Transverse colon (tissue), 4 donors: ENCODE results near the gene PROCA1. TPM values are rescaled to one million over a fixed set of nuclear protein-coding genes. Genes with fewer than 3 reads are reported as not detected.

Experiments
- DNase-seq: peaks from one replicate; pipeline ENCODE4 v3.0.0-alpha.2; 2019
- H3K27ac ChIP-seq, 4 donors: fragments of 200-600 bp; sonication (generic); 2 replicates each; pipeline ENCODE4 v1.5.1; 2016 to 2018; ENCODE audit warnings: inconsistent platforms in 4 of 4
- H3K27me3 ChIP-seq: fragments of 200-600 bp; sonication (generic); 2 replicates; pipeline ENCODE4 v1.5.1; 2017; ENCODE audit warnings: inconsistent platforms
- H3K36me3 ChIP-seq, 4 donors: fragments of 200-600 bp; sonication (generic); 2 replicates each; pipeline ENCODE4 v1.5.1; 2017 to 2019; ENCODE audit warnings: inconsistent platforms in 4 of 4
- H3K4me1 ChIP-seq, 4 donors: fragments of 200-600 bp; sonication (generic); 2 replicates each; pipeline ENCODE4 v1.5.1; 2017 to 2020; ENCODE audit warnings: inconsistent platforms in 4 of 4
- H3K4me3 ChIP-seq, 4 donors: fragments of 200-600 bp; sonication (generic); 1 replicate in 1 of 4; 2 replicates in 3 of 4; pipeline versions ENCODE4 v1.5.1 to v1.6.1; 2017 to 2019; ENCODE audit warnings: inconsistent platforms in 4 of 4
- H3K9me3 ChIP-seq, 2 donors: fragments of 200-600 bp; sonication (generic); 2 replicates each; pipeline ENCODE4 v1.5.1; 2017 to 2019; ENCODE audit warnings: inconsistent platforms in 2 of 2
- EP300 ChIP-seq: sonication (generic); formaldehyde crosslinking; IDR thresholded peaks from one replicate; pipeline ENCODE4 v1.6.1; 2017; ENCODE audit warnings: antibody characterized with exemption, low read depth
- POLR2A ChIP-seq: fragments of 450-650 bp; IDR thresholded peaks from one replicate; pipeline ENCODE4 v1.6.1; 2016; ENCODE audit warnings: antibody characterized with exemption, mild to moderate bottlenecking, moderate library complexity
- POLR2AphosphoS5 ChIP-seq, 3 donors: sonication (generic); formaldehyde crosslinking; IDR thresholded peaks; one replicate each; pipeline ENCODE4 v1.6.1; 2016; ENCODE audit warnings: antibody characterized with exemption in 3 of 3
- WGBS, 2 donors: methylation state at CpG; one replicate each; pipeline ENCODE4 v1.1.5; 2018; ENCODE audit warnings: low coverage in 1 of 2; 5-methylcytosine and 5-hydroxymethylcytosine counted together
- in situ Hi-C, 4 donors: fragments of 200-750 bp; cut with MboI; loops; one replicate each; pipeline versions ENCODE4 v1.15.0 to v1.15.1; 2017; ENCODE audit warnings: low sequenced_read_pairs in 3 of 4, low pct_ligation_motif_present in 1 of 4, low pct_unique_long_range_greater_than_20kb in 1 of 4
- intact Hi-C: fragments of 100-400 bp; cut with DNase I; formaldehyde crosslinking; loops from one replicate; pipeline ENCODE4 v1.15.1; 2023; ENCODE audit warnings: low total_unique reads
- total RNA-seq, 4 donors: library from RNA; depleted of rRNA; stranded (reverse); fragments of >200 nt; gene quantifications; one replicate each; pipeline ENCODE4 v1.1.0, GENCODE V29; 2016
- TF ChIP-seq, protein P1 (sequence below), 5 experiments: fragments of 200-600 bp in 3 of 5; fragments of 450-650 bp in 2 of 5; sonication (generic) in 3 of 5; IDR thresholded peaks; 1 replicate in 2 of 5; 2 replicates in 3 of 5; pipeline ENCODE4 v1.5.1; 2016 to 2017; ENCODE audit warnings: antibody characterized with exemption in 5 of 5, inconsistent platforms in 3 of 5, mild to moderate bottlenecking in 2 of 5, moderate library complexity in 1 of 5

PROCA1 gene
- total RNA-seq, 4 donors from 2014 or later = 0.96 to 2.9 (median 1.4) TPM; not detected in 1

GRCh38 chr17:28728364-28729200 lies 16.9 kb upstream of the PROCA1 start, which contains the start of gene NEK8:
Gene NEK8 (plus strand): TSS chr17:28728788. CDS start chr17:28728814, 26 bp downstream.
- no peaks in the 10 kb centered on the region for H3K27me3 ChIP-seq
- 0% methylated on average over 4 to 63 of the region's 64 CpGs for WGBS, 2 donors
- peak; percentile 99 for DNase-seq
- in situ Hi-C loops = no loop called here
- H3K36me3 ChIP-seq = peaks cover 0 to 11% (median 1%) of the 10 kb centered on the region in 4 donors
- H3K4me3 ChIP-seq = peak within 1 kb of the TSS; percentile 60 to 77 (median 64)
- H3K27ac ChIP-seq = peak within 1 kb of the TSS; percentile 97 to 98 (median 97)
- H3K4me1 ChIP-seq = peaks cover 14 to 48% (median 38%) of the 10 kb centered on the region in 4 donors
- H3K9me3 ChIP-seq = no peaks in the 10 kb centered on the region
- TF ChIP-seq POLR2A (peak; percentile 77), EP300 (no peak), POLR2AphosphoS5 (IDR thresholded peaks at IDR 0.05) (peak; percentile 82 to 91 (median 85))
- intact Hi-C loops = loop anchor here (10.0 kb wide), 2 partner anchors 226 to 386 kb away; partner anchors contain the start of gene PHF12

- in situ Hi-C loops (no loop called here), intact Hi-C loops (loop anchor here (1.0 to 10.0 kb wide), 4 partner anchors 22 to 388 kb away; partner anchors contain the start of gene PHF12)
- 0% methylated on average over 44 of the region's 57 CpGs; no CpG with 5 or more reads in 1 of the 2 donors for WGBS, 2 donors
- Histone ChIP-seq H3K36me3 (peaks cover 0 to 25% (median 9%) of the 10 kb centered on the region in 4 donors), H3K4me1 (peaks cover 21 to 66% (median 50%) of the 10 kb centered on the region in 4 donors), H3K4me3 (peak overlapping the region; percentile 60 to 77 (median 64)), H3K27me3 (no peaks in the 10 kb centered on the region), H3K9me3 (no peaks in the 10 kb centered on the region), H3K27ac (peak overlapping the region; percentile 97 to 98 (median 97))
- DNase-seq = peak; percentile 96
- TF ChIP-seq, protein P1, sequence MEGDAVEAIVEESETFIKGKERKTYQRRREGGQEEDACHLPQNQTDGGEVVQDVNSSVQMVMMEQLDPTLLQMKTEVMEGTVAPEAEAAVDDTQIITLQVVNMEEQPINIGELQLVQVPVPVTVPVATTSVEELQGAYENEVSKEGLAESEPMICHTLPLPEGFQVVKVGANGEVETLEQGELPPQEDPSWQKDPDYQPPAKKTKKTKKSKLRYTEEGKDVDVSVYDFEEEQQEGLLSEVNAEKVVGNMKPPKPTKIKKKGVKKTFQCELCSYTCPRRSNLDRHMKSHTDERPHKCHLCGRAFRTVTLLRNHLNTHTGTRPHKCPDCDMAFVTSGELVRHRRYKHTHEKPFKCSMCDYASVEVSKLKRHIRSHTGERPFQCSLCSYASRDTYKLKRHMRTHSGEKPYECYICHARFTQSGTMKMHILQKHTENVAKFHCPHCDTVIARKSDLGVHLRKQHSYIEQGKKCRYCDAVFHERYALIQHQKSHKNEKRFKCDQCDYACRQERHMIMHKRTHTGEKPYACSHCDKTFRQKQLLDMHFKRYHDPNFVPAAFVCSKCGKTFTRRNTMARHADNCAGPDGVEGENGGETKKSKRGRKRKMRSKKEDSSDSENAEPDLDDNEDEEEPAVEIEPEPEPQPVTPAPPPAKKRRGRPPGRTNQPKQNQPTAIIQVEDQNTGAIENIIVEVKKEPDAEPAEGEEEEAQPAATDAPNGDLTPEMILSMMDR (IDR thresholded peaks at IDR 0.05) = peak; percentile 99 to 100 (median 100)
- no peak for TF ChIP-seq EP300
- peak; percentile 50 for TF ChIP-seq POLR2A
- peak; percentile 38 to 61 (median 39) for TF ChIP-seq POLR2AphosphoS5 (IDR thresholded peaks at IDR 0.05)
Observed at GRCh38 chr17:28726627-28727491, 15.2 kb upstream of the PROCA1 start.

DNA sequence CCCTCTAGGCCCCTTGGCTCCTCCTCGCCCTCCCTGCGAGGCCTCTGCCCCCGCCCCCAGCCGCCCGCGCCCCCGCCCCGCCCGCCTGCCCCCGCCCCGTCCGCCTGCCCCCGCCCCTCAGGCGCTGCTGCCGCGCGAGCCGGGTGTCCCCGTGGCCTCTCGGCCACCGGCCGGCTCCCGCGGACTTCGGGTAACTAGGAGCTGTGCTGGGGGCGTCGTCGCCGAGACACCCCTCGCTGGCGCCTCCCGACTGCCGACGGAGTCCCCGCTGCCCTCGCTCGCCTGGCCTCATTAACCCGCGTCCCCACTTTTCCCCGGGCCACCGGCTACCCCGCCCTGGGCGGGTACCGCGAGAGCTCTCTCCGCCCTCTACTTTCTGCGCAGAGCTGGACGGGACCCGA lies 14.5 kb upstream of the PROCA1 start, which contains the start of gene TLCD1:
Gene TLCD1 (minus strand): TSS at position 8 of the 401 bp plus-strand sequence. CDS start 136 bp downstream, outside the sequence.
- H3K9me3 ChIP-seq = no peaks in the 10 kb centered on the region
- TF ChIP-seq POLR2A = no peak
- TF ChIP-seq, protein P1 (IDR thresholded peaks at IDR 0.05) = no peak
- no peak for TF ChIP-seq EP300
- TF ChIP-seq POLR2AphosphoS5 (IDR thresholded peaks at IDR 0.05) = no peak
- peak within 1 kb of the TSS; percentile 60 to 77 (median 64) for H3K4me3 ChIP-seq
- peak; percentile 79 for DNase-seq
- H3K36me3 ChIP-seq = peaks cover 0 to 25% (median 9%) of the 10 kb centered on the region in 4 donors
- WGBS, 2 donors = 0% methylated on average over 37 of the region's 49 CpGs; no CpG with 5 or more reads in 1 of the 2 donors
- no peaks in the 10 kb centered on the region for H3K27me3 ChIP-seq
- peak within 1 kb of the TSS; percentile 97 to 98 (median 97) for H3K27ac ChIP-seq
- H3K4me1 ChIP-seq = peaks cover 27 to 72% (median 56%) of the 10 kb centered on the region in 4 donors
- in situ Hi-C loops (no loop called here), intact Hi-C loops (loop anchor here (1.0 to 10.0 kb wide), 4 partner anchors 23 to 389 kb away; partner anchors contain the start of gene PHF12)

- peaks cover 32 to 77% (median 61%) of the 10 kb centered on the region in 4 donors for H3K4me1 ChIP-seq
- no peaks in the 10 kb centered on the region for H3K9me3 ChIP-seq
- intact Hi-C loops = loop anchor here (1.0 to 10.0 kb wide), 4 partner anchors 23 to 389 kb away; partner anchors contain the start of gene PHF12
- 1% methylated on average over 35 of the region's 45 CpGs; no CpG with 5 or more reads in 1 of the 2 donors for WGBS, 2 donors
- peak; percentile 73 for DNase-seq
- H3K36me3 ChIP-seq = peaks cover 0 to 25% (median 9%) of the 10 kb centered on the region in 4 donors
- peak overlapping the region; percentile 97 to 98 (median 97) for H3K27ac ChIP-seq
- in situ Hi-C loops = no loop called here
- no peaks in the 10 kb centered on the region for H3K27me3 ChIP-seq
- TF ChIP-seq POLR2AphosphoS5 (IDR thresholded peaks at IDR 0.05) = peak in 2 of 3 donors; percentile 54 to 57
- no peak for TF ChIP-seq EP300
- TF ChIP-seq POLR2A = peak; percentile 49
- peak overlapping the region; percentile 32 to 77 (median 64) for H3K4me3 ChIP-seq
Observed at GRCh38 chr17:28725660-28726225, 14.1 kb upstream of the PROCA1 start.
